NCI-H2029 treated with DMSO at 0.1 percent for 48 hours (cell line): Measurements from ENCODE around the gene HELT.
A peak's percentile ranks its signal among the peaks of the same experiment; 100 is the strongest.

Experiments used
- DNase-seq: peaks from one replicate; lab custom pipeline; 2025; lab: John Stamatoyannopoulos, UW

HELT gene

DNA sequence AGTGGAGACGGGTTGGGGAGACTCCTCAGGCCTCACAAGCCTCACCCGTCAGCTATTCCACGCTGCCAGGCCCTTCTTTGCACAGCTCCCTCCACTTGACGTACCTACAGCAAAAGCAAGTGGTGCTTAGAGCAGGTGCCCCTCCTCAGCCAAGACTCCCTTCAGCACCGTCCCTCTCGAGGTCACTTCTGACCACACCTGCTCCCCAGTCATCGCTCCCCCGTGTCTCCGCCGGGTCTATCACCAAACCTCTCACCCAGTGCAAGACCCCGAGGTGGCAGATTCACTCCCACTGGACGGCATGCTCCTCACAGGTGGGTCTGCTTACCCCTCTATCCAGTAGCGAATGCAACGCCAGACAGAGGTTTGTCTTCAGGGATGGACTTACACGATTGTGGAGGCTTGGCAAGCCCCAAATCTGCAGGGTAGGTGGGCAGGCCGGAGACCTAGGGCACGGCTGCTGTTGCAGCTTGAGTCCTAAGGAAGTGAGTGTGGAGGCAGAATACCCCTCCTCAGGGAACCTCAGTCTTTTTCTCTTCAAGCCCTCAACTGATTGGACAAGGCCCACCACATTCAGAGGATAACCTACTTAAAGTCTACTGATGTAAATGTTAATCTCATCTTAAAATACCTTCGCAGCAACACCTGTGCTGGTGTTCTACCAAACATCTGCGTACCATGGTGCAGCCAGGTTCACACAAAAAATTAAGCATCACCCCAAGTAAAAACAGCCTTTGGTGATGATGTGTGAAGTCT is 14.5 kb upstream of the HELT start:
- no peak for DNase-seq

DNA sequence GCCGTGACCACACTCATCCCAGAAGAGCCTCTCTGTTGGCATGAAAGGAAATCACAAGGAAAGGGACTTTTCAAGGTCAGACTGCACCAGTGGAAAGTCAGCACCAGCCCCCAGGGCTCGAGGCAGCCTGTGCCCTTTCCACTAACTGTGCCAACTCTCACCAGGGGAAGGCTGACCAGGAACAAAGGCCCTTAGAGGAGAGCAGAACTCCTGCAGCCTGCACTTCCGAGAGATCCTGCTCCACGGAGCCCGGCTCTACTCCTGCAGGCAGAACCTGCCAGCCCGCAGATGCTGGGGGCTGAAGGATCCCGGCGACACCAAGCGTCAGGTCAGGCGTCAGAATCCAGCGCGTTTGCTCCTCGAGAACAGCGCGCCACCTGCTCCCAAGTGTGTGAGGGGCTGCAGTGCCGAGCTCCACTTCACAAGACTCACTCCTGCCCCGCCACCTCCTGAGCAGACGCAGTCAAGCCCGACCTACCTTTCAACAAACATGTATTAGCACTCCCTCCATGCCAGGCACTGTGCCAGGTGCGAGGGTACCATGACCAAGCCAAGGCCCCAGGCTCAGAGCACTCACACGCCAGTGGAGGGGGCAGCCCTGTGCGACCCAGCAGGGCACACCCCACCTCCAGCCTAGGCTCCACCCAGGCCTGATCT is 13.6 kb upstream of the HELT start:
- no peak for DNase-seq

DNA sequence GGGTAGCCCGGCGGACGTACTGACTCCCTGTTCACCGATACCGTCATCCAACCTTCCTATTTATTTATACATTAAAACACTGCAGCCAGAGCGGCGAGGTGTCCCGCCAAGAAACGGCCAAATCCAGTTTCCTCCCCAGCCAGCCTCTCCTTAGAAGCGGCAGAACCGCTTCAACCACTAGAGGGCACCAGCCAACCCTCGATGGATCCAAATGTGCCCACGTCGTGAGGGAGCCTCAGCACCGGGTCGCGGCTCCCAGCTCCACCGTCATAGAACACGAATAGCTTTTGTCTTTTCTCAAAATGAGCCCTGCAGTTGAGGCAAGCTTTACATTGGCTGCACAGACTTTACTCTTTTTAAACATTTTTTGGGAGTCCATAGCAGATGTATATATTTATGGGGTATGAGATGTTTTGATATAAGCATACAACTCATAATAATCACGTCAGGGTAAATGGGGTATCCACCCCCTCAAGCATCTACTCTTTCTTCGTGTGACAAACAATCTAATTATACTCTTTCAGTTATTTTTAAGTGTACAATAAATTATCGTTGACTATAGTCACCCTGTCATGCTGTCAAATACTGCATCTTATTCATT is 13.0 kb upstream of the HELT start:
- DNase-seq: peak; percentile 33

DNA sequence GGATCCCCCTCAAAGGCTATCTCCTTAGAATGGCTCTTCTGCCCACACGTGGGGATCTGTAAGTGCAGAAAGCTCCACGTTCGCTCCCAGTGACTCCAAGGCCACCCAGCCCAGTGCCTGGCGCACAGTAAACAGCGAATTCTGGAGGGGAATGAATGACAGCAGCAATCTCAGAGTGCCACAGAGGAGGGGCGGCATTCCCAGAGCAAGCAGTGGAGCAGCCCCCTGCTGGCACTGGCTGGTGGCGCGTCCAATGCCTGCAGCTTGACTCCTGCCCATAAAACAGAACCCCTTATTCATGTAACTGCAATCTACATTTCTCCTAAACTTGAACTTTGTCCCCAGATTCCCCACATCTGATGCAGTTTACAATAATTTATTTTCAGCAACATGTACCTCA is 6.9 kb upstream of the HELT start:
- DNase-seq: no peak

DNA sequence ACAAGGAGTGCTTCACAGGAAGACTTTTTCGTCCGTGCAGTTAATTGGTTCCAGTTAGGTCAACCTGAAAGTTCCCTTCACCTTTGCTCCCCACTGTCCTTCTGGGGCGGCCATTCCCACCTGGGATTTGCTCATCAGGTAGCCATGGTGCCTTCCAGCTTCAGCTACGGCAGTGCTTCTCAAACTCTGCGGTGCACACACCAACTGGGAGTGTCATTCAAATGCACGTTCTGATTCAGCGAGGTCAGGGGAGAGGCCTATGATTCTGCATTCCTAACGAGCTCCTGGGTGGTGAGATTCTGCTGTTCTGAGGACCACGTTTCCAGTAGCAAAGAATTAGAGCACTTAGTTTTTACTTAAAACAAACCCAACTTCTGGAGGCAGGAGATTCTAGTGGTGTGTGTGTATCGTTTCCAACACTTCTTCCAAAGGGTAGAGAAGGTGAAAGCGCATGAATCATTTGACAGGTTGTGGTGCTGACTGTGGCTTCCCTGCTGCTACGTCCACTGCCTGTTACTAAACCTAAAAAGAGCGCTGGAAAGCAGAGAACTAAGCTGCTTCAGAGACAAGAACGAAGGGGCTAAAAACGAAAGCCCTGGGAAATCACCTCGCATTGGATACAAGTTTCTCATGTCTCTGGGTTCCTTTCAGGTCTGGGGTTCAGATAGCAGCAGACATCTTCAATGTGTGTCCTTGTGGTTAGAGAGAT is 4.7 kb upstream of the HELT start:
- DNase-seq: no peak

DNA sequence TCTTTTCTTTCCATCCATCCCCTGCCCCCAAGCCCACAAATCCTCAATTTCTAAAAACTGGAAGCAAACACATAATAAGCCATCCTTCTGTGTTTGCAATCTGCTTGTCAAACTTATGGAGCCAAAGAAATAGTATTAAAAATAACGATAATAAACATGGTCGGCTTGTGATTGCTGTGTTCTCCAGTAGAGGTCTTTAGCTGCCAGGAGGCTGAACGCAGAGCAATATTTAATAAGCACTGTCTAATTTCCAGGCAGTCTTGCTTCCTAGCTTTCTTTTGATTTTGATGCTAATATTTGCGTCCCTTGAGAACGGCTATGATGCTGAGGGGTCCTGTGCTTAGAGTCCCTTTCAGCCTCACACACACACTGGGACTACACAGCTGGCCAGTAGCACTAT is 3.2 kb upstream of the HELT start:
- DNase-seq: no peak

DNA sequence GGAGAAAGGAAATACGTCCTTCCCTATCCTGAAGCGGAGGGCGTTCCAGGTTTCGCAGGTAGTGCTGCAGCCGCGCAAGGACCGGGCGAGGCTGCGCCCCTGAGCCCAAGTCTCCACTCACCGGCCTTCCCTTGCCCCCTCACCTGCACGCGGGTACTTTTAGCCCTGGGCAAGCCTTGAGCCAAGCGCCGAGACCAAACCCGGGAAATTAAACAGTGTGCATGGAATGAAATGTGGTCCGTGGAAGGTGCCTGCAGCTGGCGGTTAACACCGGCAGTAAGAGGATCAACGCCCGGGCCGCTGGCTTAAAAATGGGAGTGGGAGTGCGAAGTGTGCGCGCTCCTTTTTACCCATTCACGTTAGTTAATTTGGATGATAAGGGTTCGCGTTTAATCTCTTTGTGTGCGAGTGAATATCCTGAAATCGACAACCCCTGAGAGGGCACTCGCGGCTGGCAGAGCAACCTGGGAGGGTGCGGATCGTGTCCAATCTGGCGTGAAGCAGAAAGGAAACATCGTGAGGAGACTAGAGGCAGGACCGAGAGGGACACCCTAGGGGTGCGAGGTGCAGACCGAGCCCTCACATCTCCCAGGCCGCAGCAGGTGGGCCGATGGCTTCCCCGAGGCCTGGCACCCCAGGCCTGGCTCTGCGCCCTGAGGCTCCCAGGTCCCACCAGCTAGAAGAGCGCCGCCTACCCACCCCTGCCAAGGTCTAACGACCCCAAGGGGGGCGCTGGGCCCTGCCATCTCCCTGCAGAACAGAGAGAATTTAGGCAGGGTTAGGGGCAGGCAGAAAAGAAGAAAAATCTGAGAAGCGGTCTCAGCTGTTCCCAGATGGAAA is 2.0 kb upstream of the HELT start:
- no peak for DNase-seq

DNA sequence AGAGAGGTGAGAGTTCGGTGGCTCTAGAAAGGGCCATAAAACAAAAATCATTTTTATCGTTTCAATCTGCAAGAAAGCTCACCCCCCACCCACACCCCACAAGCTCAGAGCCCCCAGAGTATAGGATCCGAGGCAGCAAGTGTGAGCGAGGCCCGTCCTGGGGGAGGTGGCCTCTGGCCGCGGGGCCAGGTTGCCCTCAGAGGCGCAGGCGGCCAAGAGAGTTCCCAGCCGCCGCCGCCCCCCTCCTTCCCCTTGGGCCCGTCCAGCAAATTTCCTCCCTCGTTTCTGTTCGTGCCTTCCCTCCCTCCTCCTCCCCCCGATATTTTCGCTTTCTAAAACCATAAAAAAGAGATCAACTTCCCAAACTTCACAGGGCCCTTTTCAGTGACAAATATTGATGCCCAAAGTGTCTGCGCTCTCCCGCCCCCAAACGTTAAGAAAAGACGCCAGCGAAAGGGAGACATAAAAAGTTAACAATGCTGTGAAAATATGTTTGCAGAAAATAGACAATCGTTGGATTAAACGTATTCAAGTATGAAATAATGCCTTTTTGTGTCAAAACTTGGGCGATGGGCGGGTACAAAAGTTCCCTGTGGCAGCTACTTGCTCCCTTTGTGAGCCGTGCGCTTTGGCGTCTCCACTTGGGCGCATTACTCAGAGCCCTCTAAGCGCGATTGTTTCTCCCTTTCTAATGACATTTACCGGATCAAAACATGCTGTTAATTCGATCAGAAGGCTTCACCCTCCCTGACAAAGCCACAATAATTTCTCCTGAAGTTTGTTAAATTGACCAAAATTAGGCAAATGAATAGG is 1.1 kb upstream of the HELT start:
- no peak for DNase-seq

DNA sequence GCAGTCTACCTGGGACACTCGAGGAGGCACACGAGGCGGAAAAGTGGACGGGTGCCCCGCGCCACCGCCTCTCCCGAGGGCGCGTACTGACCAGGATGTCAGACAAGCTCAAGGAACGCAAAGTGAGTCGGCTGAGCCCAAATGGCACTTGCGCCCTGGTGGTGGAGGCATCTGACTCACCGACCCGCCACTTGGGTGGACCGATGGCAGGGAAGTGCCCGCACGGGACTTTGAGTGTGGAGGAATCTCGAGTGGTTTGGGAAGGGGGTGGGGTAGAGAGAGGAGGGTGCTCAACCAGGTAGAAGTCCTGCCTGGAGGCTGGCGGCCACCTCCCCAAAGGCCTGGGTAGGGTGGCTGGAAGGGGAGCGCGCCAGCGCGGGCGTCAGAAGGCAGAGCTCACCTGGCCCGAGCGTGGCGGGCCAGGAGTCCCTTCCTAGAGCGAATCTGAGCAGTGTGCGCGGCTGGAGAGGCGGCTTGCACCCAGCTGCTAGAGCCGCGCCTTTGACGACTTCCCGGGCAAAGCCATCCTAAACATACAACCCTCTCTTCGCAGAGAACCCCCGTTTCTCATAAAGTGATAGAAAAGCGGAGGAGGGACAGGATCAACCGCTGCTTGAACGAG is 655 bp downstream of the HELT start:
- DNase-seq: no peak

DNA sequence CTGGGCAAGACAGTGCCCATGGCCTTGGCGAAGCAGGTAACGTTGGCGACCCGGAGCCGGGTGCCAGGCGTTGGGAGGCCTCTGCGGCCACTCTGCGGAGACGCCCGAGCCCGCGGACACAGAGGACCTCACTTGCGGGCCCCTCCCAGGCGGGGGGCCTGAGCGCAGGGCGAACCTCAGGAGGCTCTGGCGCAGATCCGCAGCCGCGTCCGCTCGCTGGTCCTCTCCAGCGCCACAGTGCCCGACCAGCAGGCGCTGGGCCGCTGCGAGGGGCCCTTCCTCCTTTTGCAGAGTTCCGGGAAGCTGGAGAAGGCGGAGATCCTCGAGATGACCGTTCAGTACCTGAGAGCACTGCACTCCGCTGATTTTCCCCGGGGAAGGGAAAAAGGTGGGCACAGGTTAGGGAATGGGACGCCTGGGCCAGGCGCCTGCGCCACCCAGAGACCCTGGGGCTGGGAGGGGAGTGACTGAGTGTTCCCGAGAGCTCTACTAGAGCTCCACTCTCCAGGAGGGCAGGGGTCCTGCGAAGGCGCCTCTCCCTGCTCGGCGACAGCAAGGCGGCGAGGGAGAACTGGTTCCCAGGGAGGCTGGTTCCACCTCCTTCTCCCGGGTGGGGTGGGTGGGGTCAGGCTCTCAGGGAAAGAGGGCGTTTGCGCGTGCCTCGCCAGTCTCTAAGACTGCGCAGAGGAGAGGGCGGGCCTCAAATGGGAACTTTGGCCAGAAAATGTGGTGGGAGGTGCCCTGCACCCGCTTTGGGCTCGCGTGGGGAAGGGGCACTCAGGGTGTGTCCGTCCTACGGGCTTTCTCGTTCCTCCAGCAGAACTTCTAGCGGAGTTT is 1.4 kb downstream of the HELT start:
- no peak for DNase-seq

DNA sequence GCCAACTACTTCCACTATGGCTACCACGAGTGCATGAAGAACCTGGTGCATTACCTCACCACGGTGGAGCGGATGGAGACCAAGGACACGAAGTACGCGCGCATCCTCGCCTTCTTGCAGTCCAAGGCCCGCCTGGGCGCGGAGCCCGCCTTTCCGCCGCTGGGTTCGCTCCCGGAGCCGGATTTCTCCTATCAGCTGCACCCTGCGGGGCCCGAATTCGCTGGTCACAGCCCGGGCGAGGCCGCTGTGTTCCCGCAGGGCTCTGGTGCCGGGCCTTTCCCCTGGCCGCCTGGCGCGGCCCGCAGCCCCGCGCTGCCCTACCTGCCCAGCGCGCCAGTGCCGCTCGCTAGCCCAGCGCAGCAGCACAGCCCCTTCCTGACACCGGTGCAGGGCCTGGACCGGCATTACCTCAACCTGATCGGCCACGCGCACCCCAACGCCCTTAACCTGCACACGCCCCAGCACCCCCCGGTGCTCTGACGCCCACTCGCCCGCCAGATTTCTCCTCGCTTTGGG is 2.1 kb downstream of the HELT start:
- DNase-seq: no peak

DNA sequence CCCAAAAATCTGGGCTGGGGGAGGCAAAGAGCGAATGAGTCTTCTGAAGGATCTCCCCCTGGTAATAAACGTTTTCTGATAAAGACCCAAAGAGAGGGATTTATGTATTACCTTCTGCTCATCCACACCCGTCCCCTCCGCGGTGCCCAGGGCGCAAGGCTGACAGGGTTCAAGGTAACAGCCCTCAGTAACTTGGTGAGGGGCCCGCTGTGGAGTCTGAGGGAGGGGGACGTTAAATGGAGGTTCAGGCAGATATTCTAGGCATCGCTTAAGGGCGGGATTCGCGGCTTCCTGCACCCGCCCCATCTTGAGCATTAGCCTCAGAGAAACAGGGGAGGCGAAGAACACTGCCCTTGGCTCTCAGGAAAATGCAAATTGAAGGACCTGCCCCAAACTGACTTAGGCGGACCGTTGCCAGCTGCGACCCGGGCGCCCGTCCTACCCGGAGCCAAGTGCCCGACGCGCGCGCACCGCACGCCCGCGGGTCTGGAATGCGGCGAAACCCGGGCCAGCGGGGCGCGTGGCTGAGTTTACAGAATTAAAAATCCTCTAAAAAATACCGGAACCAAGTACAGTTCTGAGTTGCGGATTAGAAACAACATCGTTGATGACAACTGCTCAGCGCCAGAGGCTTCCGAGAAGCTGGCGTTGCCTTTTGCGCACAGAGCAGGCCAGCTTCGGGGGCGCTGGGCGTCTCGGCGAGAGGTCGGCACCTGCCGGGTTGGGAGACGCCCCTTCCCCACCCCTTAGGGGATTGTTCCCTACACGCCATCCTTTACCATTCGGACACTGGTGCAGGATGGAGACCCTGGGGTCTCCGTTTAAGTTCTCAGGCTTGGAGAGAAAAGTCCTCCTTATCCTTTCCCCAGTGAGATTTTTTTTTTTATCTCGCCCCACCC is 2.8 kb downstream of the HELT start:
- DNase-seq: no peak

DNA sequence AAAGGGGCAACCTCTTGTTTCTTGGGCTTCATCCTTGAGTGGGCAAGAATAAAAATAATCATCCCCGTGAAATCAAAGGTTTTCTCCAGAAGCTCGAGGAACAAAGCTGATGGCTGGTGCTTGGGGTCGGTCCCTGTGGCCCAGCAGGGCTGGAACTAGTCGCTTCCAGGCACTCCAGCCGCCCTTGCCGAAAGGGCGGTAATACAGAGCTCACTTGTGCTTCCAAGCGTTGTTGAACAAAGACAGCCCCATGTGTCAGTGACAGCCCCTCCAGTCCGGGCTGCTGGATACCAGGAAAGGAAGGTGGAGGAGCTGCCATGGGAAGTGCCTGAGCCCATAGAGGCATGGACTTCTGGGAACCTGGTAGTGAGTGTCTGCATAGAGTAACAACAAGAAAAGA is 5.2 kb downstream of the HELT start:
- DNase-seq: no peak

DNA sequence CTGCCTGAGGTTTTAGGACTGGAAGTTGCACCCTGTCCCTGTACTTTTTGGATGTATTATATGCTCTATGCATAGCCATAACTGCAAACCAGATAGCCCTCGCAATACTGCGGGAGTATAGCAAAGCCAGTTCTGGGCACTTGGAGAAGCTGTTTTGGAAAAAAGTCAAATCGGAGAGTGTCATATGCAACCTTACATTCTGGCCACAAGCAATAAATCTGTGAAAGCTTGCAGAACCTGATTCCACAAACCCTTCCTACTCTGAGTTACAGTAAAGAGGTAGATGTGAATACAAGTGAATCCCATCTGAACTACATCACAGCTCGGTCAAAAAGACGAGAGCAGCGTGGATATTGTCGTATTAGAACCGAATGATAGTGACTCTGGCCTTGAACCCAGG is 10.3 kb downstream of the HELT start:
- no peak for DNase-seq

DNA sequence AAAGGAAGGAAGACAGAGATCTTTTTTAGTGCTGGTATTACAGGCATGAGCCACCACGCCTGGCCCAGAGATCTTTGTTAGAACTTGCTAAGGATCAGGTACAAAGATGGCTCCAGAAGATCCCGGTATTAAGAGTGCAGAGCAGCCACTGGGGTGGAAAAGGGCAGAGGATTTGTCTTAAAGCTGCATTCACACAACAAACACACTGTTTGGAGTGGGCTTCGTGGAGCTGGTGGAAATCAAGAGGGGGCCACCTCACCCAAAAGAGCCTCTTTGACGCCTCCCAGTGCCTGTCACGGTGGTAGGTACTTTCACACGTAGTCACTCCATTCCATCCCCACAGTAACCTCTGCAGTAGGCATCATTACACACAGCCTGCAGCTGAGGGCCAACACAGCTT is 13.3 kb downstream of the HELT start:
- no peak for DNase-seq

DNA sequence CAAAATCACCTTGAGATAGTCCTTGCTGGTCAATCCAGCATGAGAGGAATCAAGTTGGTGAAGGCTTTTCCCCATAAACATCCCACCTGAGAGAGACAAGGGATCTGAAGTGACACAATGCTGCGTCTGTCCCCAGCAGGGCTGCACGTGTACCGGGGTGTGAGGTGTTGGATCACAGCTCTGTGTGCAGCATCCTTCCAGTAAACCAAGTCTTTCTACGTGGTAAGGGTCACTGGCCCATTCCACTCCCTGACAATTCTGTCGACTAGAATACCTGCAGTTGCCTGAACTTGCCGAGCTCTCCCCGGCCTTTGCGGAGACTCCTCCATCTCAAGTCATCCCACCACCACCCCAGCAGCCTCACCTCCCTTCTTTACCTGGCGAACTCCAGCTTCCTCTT is 14.8 kb downstream of the HELT start:
- DNase-seq: no peak

DNA sequence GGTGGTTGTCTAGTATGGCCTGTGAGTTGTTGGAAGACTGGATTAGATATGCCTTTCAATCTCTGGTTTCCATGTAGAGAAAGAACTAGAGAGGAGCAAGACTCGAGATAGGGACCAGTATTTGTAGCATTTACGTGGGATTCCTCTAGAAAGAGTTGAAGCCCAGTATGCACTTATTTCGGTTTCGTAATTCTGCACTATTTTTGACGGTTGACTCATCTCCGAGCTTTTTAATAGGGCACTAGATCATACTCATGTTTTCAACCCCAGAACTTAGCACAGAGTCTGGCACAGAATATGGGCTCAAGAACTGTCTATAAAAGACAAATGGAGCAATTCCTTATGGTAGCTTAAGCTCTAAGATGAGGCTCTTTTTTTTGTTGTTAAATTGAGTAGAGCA is 15.7 kb downstream of the HELT start:
- no peak for DNase-seq

DNA sequence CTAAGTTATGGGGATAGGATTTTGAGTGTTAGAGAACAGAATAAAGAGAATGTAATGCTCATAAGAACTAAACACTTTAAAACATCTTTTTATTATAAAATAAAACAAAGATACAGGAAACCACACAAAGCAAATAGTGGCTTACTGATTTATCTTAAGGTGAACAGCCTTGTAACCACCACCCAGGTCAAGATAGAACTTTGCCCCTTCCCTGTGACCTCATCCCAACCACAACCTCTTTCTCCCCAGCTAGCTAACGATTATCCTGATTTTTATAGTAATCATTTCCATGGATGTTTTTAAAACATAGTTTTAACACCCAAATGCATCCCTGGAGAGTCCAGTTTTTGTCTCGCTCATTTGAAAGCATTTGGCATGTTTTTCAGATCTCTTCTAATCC is 17.0 kb downstream of the HELT start:
- no peak for DNase-seq

DNA sequence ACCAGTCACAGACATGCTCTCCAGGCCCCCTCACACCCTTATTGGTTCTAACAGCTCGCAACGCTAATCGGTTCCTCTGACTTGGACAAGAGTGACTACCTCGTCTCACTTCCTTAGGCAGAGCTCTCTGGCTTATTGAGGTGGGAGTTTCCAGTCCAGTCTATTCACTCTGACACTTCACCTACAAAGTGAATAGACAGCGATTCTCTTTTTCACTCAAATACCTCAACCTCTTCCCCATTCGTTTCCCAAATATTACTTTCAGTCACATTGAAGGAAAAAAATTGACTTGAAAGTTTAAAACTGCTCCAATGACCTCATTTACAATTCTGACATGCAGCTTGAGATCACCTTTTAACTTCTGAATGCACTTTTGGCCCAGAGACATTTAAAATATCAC is 17.7 kb downstream of the HELT start:
- no peak for DNase-seq
